ENCODE data around the gene ELOVL6. TPM values are rescaled to one million over a fixed set of nuclear protein-coding genes. Genes with fewer than 3 reads are reported as not detected.
"Not testable (repeated sequence)": the region's sequence is repeated elsewhere in the genome, so short reads cannot be mapped to it uniquely, and the experiment has no call there.

Gene ELOVL6
- total RNA-seq, 4 donors from 2014 or later: 0.10 to 0.42 (median 0.13) TPM; not detected in 1

DNA sequence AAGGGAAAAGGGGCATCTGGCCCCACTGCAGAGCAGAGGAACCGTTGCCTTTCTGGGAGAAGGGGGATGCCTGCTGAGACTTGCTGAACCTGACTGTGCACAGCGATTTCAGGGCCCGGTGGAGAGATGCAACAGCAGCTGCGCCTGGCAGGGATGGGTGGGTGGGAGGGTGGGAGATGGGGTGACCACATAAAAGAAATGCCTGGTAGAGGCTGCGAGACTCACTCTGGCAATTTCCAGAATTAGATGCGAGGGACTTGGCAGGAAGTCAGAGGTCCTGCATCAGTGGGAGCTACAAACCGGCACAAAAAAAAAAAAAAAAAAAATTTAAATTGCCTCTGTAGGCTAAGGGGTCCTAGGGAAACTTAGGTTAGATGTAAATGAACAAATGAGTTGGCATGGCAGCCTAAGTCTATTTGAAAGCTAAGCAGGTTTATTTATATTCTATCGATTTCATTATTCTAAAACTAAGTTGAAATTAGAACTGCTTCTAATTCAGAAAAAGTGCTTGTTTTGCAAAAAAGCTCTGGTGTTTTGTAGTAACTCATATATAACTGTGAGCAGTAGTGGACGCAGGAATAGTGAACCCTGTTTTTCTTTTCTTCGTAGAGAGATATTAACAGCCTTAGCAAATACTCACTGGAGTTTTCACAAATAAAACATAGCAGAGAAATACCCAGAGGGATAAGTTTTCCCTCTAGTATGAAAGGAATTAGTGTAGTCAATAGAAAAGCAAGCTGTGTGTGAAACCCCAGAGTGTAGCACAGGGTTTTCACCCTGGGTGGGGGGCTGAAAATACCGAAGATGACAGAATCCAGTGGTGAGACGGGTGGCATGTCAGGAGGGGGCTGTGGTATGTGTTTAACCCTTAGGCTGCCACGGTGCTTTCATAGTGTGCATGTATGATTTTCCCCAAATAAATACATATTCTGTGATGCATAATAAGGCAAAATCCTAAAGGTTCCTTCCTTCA lies 155.6 kb downstream of the ELOVL6 start:
- no peaks in the 10 kb centered on the region for H3K27me3 ChIP-seq
- DNase-seq (no peak), ATAC-seq (no peak)
- H3K27ac ChIP-seq: no peak overlapping the region
- in situ Hi-C loops (cut with MboI; ENCODE audit: low sequenced_read_pairs in 4 of 4) (no loop called here), intact Hi-C loops (cut with DNase I; ENCODE audit: low total_unique reads) (no loop called here)
- no peaks in the 10 kb centered on the region for H3K9me3 ChIP-seq
- H3K4me3 ChIP-seq: no peak overlapping the region
- no peaks in the 10 kb centered on the region for H3K36me3 ChIP-seq
- TF ChIP-seq POLR2A (IDR thresholded peaks at IDR 0.05): no peak
- TF ChIP-seq, protein P1, sequence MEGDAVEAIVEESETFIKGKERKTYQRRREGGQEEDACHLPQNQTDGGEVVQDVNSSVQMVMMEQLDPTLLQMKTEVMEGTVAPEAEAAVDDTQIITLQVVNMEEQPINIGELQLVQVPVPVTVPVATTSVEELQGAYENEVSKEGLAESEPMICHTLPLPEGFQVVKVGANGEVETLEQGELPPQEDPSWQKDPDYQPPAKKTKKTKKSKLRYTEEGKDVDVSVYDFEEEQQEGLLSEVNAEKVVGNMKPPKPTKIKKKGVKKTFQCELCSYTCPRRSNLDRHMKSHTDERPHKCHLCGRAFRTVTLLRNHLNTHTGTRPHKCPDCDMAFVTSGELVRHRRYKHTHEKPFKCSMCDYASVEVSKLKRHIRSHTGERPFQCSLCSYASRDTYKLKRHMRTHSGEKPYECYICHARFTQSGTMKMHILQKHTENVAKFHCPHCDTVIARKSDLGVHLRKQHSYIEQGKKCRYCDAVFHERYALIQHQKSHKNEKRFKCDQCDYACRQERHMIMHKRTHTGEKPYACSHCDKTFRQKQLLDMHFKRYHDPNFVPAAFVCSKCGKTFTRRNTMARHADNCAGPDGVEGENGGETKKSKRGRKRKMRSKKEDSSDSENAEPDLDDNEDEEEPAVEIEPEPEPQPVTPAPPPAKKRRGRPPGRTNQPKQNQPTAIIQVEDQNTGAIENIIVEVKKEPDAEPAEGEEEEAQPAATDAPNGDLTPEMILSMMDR (IDR thresholded peaks at IDR 0.05 in 4 of 5, conservative IDR thresholded peaks at IDR 0.05 in 1 of 5): no peak
- H3K4me1 ChIP-seq: no peaks in the 10 kb centered on the region

DNA sequence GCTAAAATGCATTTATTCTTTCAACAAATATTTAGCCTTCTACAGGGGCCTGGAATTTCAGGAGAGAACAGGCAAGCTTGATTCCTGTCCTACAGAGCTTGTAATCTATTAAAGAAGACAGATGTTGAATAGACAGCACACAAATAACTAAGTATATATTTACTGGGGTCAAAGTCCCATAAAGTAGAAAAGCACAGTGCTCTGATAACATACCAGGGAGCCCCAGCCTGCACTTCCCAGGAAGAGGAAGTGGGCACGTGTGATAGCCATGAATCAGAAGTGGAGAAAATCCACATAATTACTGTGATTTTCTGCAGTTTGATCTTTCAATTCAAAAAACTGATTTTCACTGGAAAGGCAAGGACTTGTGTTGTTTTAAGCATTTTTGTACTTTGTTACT lies 156.7 kb downstream of the ELOVL6 start:
- intact Hi-C loops (cut with DNase I; ENCODE audit: low total_unique reads): no loop called here
- H3K4me1 ChIP-seq: no peaks in the 10 kb centered on the region
- H3K27ac ChIP-seq: no peak overlapping the region
- no peaks in the 10 kb centered on the region for H3K27me3 ChIP-seq
- ATAC-seq (no peak), DNase-seq (no peak)
- no peak overlapping the region for H3K4me3 ChIP-seq
- H3K36me3 ChIP-seq: no peaks in the 10 kb centered on the region
- no peak for TF ChIP-seq POLR2A (IDR thresholded peaks at IDR 0.05)
- TF ChIP-seq, protein P1 (IDR thresholded peaks at IDR 0.05 in 4 of 5, conservative IDR thresholded peaks at IDR 0.05 in 1 of 5): no peak
- in situ Hi-C loops (cut with MboI; ENCODE audit: low sequenced_read_pairs in 4 of 4): no loop called here
- H3K9me3 ChIP-seq: no peaks in the 10 kb centered on the region

DNA sequence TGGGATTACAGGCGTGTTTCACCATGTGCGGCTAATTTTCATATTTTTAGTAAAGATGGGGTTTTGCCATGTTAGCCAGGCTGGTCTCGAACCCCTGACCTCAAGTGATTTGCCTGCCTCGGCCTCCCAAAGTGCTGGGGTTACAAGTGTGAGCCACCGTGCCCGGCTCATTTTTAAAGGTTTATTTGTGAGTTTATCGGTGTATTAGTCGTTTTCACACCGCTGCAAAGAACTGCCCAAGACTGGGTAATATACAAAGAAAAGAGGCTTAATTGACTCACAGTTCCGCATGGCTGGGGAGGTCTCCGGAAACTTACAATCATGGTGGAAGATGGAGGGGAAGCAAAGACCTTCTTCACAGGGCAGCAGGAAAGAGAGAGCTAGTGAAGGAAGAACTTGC lies 159.3 kb downstream of the ELOVL6 start:
- H3K36me3 ChIP-seq; in situ Hi-C loops (cut with MboI; ENCODE audit: low sequenced_read_pairs in 4 of 4); H3K27me3 ChIP-seq; H3K9me3 ChIP-seq; H3K27ac ChIP-seq; intact Hi-C loops (cut with DNase I; ENCODE audit: low total_unique reads); ATAC-seq; H3K4me3 ChIP-seq; H3K4me1 ChIP-seq; DNase-seq: not testable (repeated sequence)

DNA sequence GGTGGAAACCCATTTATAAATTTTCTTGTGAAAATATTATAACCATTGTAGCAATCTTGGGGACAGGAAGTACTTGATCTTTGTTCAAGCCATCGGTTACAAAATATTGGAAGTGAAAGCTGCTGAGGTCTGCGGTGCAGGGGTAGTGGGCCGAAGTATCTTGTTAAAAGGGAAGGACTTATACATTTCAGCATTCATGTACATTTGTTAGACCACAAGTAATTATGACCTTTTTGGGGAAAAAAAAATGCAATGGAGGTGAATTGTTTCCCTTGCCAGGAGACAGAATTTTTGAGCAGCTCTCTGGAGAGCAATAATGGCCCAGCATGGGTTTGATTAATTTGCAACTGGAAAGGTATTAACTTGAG lies 164.4 kb downstream of the ELOVL6 start:
- ATAC-seq: no peak
- in situ Hi-C loops (cut with MboI; ENCODE audit: low sequenced_read_pairs in 4 of 4): no loop called here
- Histone ChIP-seq H3K36me3 (no peaks in the 10 kb centered on the region), H3K4me1 (no peaks in the 10 kb centered on the region), H3K27ac (no peak overlapping the region), H3K4me3 (no peak overlapping the region), H3K27me3 (no peaks in the 10 kb centered on the region), H3K9me3 (no peaks in the 10 kb centered on the region)
- peak in 1 of 2 donors; percentile 20 for DNase-seq
- intact Hi-C loops (cut with DNase I; ENCODE audit: low total_unique reads): no loop called here
- TF ChIP-seq, protein P1 (IDR thresholded peaks at IDR 0.05 in 4 of 5, conservative IDR thresholded peaks at IDR 0.05 in 1 of 5): no peak
- TF ChIP-seq POLR2A (IDR thresholded peaks at IDR 0.05): no peak

DNA sequence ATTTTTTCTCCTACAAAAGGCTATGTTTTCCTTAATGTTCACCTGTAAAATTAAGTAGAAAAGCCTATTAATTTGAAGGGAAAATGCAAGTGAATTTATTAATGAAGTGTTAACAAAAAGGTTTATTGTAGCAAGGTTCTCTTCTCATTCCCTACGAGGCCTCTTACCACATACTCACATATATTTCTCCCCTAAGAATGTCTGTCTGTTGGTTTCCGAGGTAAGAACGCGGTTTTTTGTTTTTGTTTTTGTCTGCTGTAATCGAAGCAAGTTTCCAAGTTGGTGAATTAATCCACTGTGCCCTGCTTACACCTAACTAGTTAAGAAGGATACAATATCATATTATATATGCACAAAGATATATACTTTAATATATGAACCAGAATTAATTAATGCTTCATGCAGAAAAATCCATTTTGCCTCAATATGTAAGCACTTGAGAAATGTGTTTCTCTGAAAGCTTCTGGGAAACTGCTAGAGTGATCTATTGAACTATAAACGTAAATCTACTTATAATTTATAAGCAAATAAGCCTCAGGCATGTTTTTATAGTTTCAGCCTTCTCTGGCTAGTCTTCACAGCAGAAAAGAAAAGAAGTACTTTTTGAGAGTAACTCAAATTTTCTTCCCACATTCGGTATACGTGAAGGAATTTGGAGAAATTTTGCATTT lies 164.9 kb downstream of the ELOVL6 start:
- ATAC-seq (no peak), DNase-seq (no peak)
- TF ChIP-seq POLR2A (IDR thresholded peaks at IDR 0.05): no peak
- TF ChIP-seq, protein P1 (IDR thresholded peaks at IDR 0.05 in 4 of 5, conservative IDR thresholded peaks at IDR 0.05 in 1 of 5): no peak
- intact Hi-C loops (cut with DNase I; ENCODE audit: low total_unique reads): no loop called here
- Histone ChIP-seq H3K4me3 (no peak overlapping the region), H3K36me3 (no peaks in the 10 kb centered on the region), H3K27me3 (no peaks in the 10 kb centered on the region), H3K9me3 (no peaks in the 10 kb centered on the region), H3K4me1 (no peaks in the 10 kb centered on the region), H3K27ac (no peak overlapping the region)
- in situ Hi-C loops (cut with MboI; ENCODE audit: low sequenced_read_pairs in 4 of 4): no loop called here
